Panc1 (cell line): ENCODE measurements around the gene GPC6. TPM values are rescaled to one million over a fixed set of nuclear protein-coding genes. Genes with fewer than 3 reads are reported as not detected.

Experiments
- ATAC-seq: fragments of 200-7000 bp; cut with Tn5 transposase; 2 replicates; pipeline ENCODE4 v1.9.1; 2020; ENCODE audit warnings: mild to moderate bottlenecking, moderate library complexity
- BruUV-seq: library from RNA; stranded (reverse); fragments of 400-500 nt; replicated peaks from 2 replicates; lab custom pipeline; 2021; lab: Mats Ljungman, UMichigan
- CTCF ChIA-PET: fragments of 300-600 bp; sonication (Branson Sonifier 250); formaldehyde crosslinking; loops from one replicate; lab custom pipeline; 2022; ENCODE audit warnings: antibody characterized with exemption; lab: Charles Lee
- POLR2A ChIA-PET: fragments of 300-600 bp; sonication (Branson Sonifier 250); formaldehyde crosslinking; loops from one replicate; lab custom pipeline; 2022; ENCODE audit warnings: antibody characterized with exemption; lab: Charles Lee
- DNase-seq: peaks from one replicate; pipeline ENCODE4 v3.0.0-alpha.2; 2010; ENCODE audit warnings: low read depth, low spot score
- H3K27ac ChIP-seq: 2 replicates; pipeline ENCODE4 v1.5.1; 2011; ENCODE audit warnings: mild to moderate bottlenecking, low read length, inconsistent platforms
- H3K27me3 ChIP-seq: fragments of 200-500 bp; sonication (Bioruptor generic); 2 replicates; pipeline ENCODE4 v1.6.0; 2014; ENCODE audit warnings: low read length, inconsistent platforms; ENCODE audit not compliant: control insufficient read depth, insufficient read depth
- H3K36me3 ChIP-seq: fragments of 200-500 bp; sonication (Bioruptor generic); 2 replicates; pipeline ENCODE4 v1.5.1; 2014; ENCODE audit warnings: inconsistent platforms, mild to moderate bottlenecking, low read length, moderate library complexity; ENCODE audit not compliant: control insufficient read depth, insufficient read depth
- H3K4me1 ChIP-seq: 2 replicates; pipeline ENCODE4 v1.5.1; 2011; ENCODE audit warnings: inconsistent platforms, mild to moderate bottlenecking, low read length, moderate library complexity; ENCODE audit not compliant: control insufficient read depth, insufficient read depth
- H3K4me3 ChIP-seq, 2 experiments: 2 replicates each; pipeline ENCODE4 v1.5.1; 2011 to 2012; ENCODE audit warnings: low read depth in 2 of 2, low read length in 2 of 2, mild to moderate bottlenecking in 2 of 2, inconsistent platforms in 1 of 2, moderate library complexity in 1 of 2
- H3K9me3 ChIP-seq: fragments of 200-500 bp; sonication (Bioruptor generic); 2 replicates; pipeline ENCODE4 v1.5.1; 2014; ENCODE audit warnings: low read depth, mild to moderate bottlenecking, inconsistent platforms, low read length, moderate library complexity; ENCODE audit not compliant: control insufficient read depth, insufficient read depth
- POLR2AphosphoS5 ChIP-seq: IDR thresholded peaks from 2 replicates; pipeline ENCODE4 v1.6.1; 2012; ENCODE audit warnings: mild to moderate bottlenecking, low read depth, low read length, moderate library complexity
- SIN3A ChIP-seq: IDR thresholded peaks from 2 replicates; pipeline ENCODE4 v1.6.1; 2012; ENCODE audit warnings: low read depth, mild to moderate bottlenecking, low read length, moderate library complexity, borderline replicate concordance; ENCODE audit not compliant: insufficient read depth
- TCF7L2 ChIP-seq: IDR thresholded peaks from 2 replicates; pipeline ENCODE4 v1.6.1; 2011; ENCODE audit warnings: mild to moderate bottlenecking, low read depth, low read length, inconsistent platforms
- in situ Hi-C: cut with HindIII; loops from 2 replicates; pipeline ENCODE4 v1.10.0; 2016; ENCODE audit warnings: low sequenced_read_pairs, low pct_unique_long_range_greater_than_20kb
- intact Hi-C: fragments of 100-400 bp; cut with micrococcal nuclease; formaldehyde crosslinking; loops from one replicate; pipeline ENCODE4 v1.10.0; 2022; ENCODE audit not compliant: unreplicated experiment
- total RNA-seq: library from RNA; stranded (reverse); gene quantifications from one replicate; pipeline ENCODE4 v1.2.1, GENCODE V29; 2021; ENCODE audit not compliant: unreplicated experiment
- TF ChIP-seq, protein P1 (sequence below), 2 experiments: IDR thresholded peaks; 2 replicates each; pipeline ENCODE4 v1.6.1; 2011 to 2012; ENCODE audit warnings: low read depth in 2 of 2, control low read depth in 1 of 2, low read length in 1 of 2, mild to moderate bottlenecking in 1 of 2, moderate library complexity in 1 of 2; ENCODE audit not compliant: insufficient read depth in 1 of 2
- TF ChIP-seq, protein P2 (sequence below): fragments of 450-650 bp; IDR thresholded peaks from 2 replicates; pipeline ENCODE4 v1.5.1; 2017; ENCODE audit warnings: mild to moderate bottlenecking

GPC6 gene
- total RNA-seq, 1 experiment from 2014 or later = 4.8 TPM

DNA sequence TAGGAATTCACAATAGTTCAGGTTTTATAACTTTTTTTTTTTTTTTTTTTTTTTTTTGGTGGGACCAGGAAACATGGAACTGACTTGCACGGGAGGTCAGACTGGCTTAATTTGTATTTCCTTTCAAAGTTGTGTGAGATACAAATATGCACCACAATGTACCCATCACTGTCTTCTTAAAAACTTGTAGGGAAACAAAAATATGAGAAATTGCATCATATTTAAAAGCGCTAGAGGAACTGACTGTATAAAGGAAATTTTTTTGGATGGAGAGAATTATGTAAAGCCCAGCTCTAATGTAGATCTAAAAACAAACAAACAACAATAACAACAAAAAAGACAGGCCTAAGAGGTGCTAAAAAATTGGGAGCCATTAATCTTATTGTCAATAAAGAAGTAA is 1006.3 kb downstream of the GPC6 start:
- Histone ChIP-seq H3K9me3 (no peaks in the 10 kb centered on the region), H3K27ac (no peak overlapping the region), H3K4me1 (no peaks in the 10 kb centered on the region), H3K36me3 (no peaks in the 10 kb centered on the region), H3K4me3 (no peak overlapping the region), H3K27me3 (no peaks in the 10 kb centered on the region)
- ChIA-PET POLR2A (no interaction called here), CTCF (no interaction called here)
- intact Hi-C loops (no loop called here), in situ Hi-C loops (no loop called here)
- DNase-seq (no peak), ATAC-seq (no peak)
- no TSS peak for BruUV-seq
- TF ChIP-seq, protein P1, sequence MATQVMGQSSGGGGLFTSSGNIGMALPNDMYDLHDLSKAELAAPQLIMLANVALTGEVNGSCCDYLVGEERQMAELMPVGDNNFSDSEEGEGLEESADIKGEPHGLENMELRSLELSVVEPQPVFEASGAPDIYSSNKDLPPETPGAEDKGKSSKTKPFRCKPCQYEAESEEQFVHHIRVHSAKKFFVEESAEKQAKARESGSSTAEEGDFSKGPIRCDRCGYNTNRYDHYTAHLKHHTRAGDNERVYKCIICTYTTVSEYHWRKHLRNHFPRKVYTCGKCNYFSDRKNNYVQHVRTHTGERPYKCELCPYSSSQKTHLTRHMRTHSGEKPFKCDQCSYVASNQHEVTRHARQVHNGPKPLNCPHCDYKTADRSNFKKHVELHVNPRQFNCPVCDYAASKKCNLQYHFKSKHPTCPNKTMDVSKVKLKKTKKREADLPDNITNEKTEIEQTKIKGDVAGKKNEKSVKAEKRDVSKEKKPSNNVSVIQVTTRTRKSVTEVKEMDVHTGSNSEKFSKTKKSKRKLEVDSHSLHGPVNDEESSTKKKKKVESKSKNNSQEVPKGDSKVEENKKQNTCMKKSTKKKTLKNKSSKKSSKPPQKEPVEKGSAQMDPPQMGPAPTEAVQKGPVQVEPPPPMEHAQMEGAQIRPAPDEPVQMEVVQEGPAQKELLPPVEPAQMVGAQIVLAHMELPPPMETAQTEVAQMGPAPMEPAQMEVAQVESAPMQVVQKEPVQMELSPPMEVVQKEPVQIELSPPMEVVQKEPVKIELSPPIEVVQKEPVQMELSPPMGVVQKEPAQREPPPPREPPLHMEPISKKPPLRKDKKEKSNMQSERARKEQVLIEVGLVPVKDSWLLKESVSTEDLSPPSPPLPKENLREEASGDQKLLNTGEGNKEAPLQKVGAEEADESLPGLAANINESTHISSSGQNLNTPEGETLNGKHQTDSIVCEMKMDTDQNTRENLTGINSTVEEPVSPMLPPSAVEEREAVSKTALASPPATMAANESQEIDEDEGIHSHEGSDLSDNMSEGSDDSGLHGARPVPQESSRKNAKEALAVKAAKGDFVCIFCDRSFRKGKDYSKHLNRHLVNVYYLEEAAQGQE (IDR thresholded peaks at IDR 0.05; ENCODE audit: insufficient read depth in 1 of 2, low read depth in 2 of 2, low read length in 1 of 2) = no peak
- TF ChIP-seq POLR2AphosphoS5 = no peak
- TF ChIP-seq, protein P2, sequence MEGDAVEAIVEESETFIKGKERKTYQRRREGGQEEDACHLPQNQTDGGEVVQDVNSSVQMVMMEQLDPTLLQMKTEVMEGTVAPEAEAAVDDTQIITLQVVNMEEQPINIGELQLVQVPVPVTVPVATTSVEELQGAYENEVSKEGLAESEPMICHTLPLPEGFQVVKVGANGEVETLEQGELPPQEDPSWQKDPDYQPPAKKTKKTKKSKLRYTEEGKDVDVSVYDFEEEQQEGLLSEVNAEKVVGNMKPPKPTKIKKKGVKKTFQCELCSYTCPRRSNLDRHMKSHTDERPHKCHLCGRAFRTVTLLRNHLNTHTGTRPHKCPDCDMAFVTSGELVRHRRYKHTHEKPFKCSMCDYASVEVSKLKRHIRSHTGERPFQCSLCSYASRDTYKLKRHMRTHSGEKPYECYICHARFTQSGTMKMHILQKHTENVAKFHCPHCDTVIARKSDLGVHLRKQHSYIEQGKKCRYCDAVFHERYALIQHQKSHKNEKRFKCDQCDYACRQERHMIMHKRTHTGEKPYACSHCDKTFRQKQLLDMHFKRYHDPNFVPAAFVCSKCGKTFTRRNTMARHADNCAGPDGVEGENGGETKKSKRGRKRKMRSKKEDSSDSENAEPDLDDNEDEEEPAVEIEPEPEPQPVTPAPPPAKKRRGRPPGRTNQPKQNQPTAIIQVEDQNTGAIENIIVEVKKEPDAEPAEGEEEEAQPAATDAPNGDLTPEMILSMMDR = no peak
- TF ChIP-seq SIN3A = no peak
- TF ChIP-seq TCF7L2 = no peak

DNA sequence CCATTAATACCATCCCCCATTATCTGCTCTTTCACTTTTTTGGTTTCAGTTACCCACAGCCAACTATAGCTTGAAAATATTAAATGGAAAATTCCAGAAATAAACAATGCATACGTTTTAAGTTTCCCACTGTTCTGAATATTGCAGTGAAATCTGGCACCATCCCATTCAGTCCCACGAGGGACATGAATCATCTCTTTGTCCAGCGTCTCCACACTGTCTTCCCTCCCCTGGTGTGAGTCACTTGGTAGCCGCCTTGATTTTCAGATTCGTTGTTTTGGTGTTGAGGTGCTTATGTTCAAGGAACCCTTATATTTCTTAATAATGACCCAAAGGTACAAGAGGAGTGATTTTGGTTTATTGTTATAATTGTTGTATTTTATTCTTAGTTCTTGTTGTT is 1006.8 kb downstream of the GPC6 start:
- no peaks in the 10 kb centered on the region for H3K36me3 ChIP-seq
- ATAC-seq (peak; percentile 56; the same call in 1 of the 2 replicates), DNase-seq (peak; percentile 22)
- no peak overlapping the region for H3K4me3 ChIP-seq
- CTCF ChIA-PET = no interaction called here
- intact Hi-C loops (no loop called here), in situ Hi-C loops (no loop called here)
- no peak overlapping the region for H3K27ac ChIP-seq
- BruUV-seq = no TSS peak
- TF ChIP-seq, protein P2 = no peak
- TF ChIP-seq TCF7L2 (no peak), SIN3A (no peak), POLR2AphosphoS5 (no peak)
- TF ChIP-seq, protein P1 (IDR thresholded peaks at IDR 0.05; ENCODE audit: insufficient read depth in 1 of 2, low read depth in 2 of 2, low read length in 1 of 2) = no peak
- POLR2A ChIA-PET = no interaction called here
- no peaks in the 10 kb centered on the region for H3K4me1 ChIP-seq
- no peaks in the 10 kb centered on the region for H3K27me3 ChIP-seq
- no peaks in the 10 kb centered on the region for H3K9me3 ChIP-seq
